GM12865 (cell line): ENCODE results near the gene PARVG.

Experiments used
- DNase-seq: peaks from one replicate; pipeline ENCODE4 v3.0.0; 2010; ENCODE audit warnings: low read depth
- H3K4me3 ChIP-seq: 2 replicates; pipeline ENCODE4 v1.5.1; 2011; ENCODE audit warnings: mild to moderate bottlenecking, low read depth, low read length, control low read depth
- TF ChIP-seq, protein P1 (sequence below): IDR thresholded peaks from 2 replicates; pipeline ENCODE4 v1.5.1; 2011; ENCODE audit warnings: low read length, control low read depth, low read depth, inconsistent platforms; ENCODE audit not compliant: insufficient read depth; ENCODE audit errors: missing control alignments

Gene PARVG, protein sequence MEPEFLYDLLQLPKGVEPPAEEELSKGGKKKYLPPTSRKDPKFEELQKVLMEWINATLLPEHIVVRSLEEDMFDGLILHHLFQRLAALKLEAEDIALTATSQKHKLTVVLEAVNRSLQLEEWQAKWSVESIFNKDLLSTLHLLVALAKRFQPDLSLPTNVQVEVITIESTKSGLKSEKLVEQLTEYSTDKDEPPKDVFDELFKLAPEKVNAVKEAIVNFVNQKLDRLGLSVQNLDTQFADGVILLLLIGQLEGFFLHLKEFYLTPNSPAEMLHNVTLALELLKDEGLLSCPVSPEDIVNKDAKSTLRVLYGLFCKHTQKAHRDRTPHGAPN

GRCh38 chr22:44180706-44181032, at the start of gene PARVG:
Gene PARVG, plus strand, starts transcription at chr22:44180925. Its CDS starts 2,405 bp downstream, at chr22:44183330.
- H3K4me3 ChIP-seq: peak within 1 kb of the TSS; percentile 88
- TF ChIP-seq, protein P1, sequence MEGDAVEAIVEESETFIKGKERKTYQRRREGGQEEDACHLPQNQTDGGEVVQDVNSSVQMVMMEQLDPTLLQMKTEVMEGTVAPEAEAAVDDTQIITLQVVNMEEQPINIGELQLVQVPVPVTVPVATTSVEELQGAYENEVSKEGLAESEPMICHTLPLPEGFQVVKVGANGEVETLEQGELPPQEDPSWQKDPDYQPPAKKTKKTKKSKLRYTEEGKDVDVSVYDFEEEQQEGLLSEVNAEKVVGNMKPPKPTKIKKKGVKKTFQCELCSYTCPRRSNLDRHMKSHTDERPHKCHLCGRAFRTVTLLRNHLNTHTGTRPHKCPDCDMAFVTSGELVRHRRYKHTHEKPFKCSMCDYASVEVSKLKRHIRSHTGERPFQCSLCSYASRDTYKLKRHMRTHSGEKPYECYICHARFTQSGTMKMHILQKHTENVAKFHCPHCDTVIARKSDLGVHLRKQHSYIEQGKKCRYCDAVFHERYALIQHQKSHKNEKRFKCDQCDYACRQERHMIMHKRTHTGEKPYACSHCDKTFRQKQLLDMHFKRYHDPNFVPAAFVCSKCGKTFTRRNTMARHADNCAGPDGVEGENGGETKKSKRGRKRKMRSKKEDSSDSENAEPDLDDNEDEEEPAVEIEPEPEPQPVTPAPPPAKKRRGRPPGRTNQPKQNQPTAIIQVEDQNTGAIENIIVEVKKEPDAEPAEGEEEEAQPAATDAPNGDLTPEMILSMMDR: no peak
- peak; percentile 81 for DNase-seq

- TF ChIP-seq, protein P1: no peak
- no peak overlapping the region for H3K4me3 ChIP-seq
- no peak for DNase-seq
Observed at GRCh38 chr22:44131412-44131811, 49.3 kb upstream of the PARVG start.

DNA sequence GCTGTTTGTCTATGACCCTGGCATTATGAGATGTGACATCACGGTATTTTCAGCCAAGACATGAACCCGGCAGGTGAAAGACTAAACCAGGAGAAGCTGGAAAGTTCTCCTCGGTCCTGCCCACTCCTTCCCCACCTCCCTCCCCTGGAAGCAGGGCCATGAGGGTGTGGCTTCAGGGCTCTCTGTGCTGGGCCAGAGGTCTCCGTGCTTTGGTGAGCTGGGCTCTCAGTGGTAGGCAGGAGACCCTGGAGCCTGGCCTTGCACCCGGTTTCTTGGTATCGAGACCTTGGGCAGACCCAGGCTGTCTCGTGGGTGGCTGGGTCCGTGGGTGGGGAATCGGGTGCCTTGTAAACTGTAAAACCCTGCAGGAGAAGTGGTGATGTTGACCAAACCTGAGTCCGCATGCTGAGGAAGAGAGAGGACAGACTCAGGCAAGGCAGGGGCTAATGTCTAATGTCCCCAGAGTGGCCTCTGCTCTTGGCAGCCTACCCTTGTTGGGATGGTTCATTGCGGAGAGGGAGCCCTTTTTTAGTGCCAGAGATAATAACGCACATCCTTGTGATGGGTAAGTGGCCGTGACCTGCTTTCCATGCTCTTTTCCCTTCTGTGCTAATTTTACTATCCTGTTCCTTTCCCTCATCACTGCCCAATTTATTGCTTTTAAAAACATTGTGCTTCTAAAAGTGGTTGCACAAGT, 48.6 kb upstream of the PARVG start:
- no peak for DNase-seq
- no peak overlapping the region for H3K4me3 ChIP-seq
- TF ChIP-seq, protein P1: no peak

GRCh38 chr22:44132724-44133123, 48.0 kb upstream of the PARVG start:
- no peak overlapping the region for H3K4me3 ChIP-seq
- no peak for DNase-seq
- TF ChIP-seq, protein P1: no peak

DNA sequence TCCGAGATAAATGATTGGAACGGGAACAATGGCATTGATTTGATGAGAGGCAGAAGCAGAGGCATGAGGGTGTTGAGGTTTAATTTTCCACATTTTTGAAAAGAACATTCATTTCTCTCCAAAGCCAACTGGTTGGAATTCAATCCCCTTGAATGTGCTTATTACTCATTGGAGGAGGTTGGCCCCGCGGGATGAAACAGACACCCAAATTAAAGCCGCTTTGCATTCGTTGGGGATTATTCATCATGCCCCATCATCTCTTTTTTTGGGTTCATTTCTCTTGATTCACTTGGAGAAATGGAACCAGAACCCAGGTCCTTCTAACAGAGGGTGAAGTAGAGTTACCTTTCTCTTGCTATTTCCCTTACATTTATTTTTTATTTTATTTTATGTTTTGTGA, 47.6 kb upstream of the PARVG start:
- no peak for DNase-seq
- TF ChIP-seq, protein P1: no peak
- no peak overlapping the region for H3K4me3 ChIP-seq

GRCh38 chr22:44133901-44134571, 46.7 kb upstream of the PARVG start:
- TF ChIP-seq, protein P1: no peak
- H3K4me3 ChIP-seq: no peak overlapping the region
- DNase-seq: no peak
